K562 (cell line): ENCODE results near the gene PLTP. TPM values are rescaled to one million over a fixed set of nuclear protein-coding genes. Genes with fewer than 3 reads are reported as not detected.
A peak's percentile ranks its signal among the peaks of the same experiment; 100 is the strongest.

ENCODE experiments used
- ARID1B ChIP-seq: fragments of 450-650 bp; IDR thresholded peaks from 2 replicates; pipeline ENCODE4 v1.6.1; 2016; ENCODE audit warnings: antibody characterized with exemption, mild to moderate bottlenecking, inconsistent platforms
- ARID2 ChIP-seq: fragments of 450-650 bp; IDR thresholded peaks from 2 replicates; pipeline ENCODE4 v1.6.1; 2017; ENCODE audit warnings: antibody characterized with exemption, mild to moderate bottlenecking
- BRF1 ChIP-seq: IDR thresholded peaks from 3 replicates; pipeline ENCODE4 v1.6.1; 2011; ENCODE audit warnings: borderline replicate concordance, mild to moderate bottlenecking; ENCODE audit not compliant: insufficient read length; ENCODE audit errors: extremely low read depth
- CBFB ChIP-seq: sonication (generic); formaldehyde crosslinking; IDR thresholded peaks from 2 replicates; pipeline ENCODE4 v1.4.0; 2020; ENCODE audit warnings: mild to moderate bottlenecking, missing genetic modification reagents
- ELF2 ChIP-seq: fragments of 250-450 bp; sonication (Bioruptor Pico); IDR thresholded peaks from 2 replicates; pipeline ENCODE4 v1.5.0; 2021; ENCODE audit warnings: mild to moderate bottlenecking
- FOXM1 ChIP-seq, 2 experiments: fragments of 450-650 bp in 1 of 2; sonication (generic) in 1 of 2; formaldehyde crosslinking in 1 of 2; IDR thresholded peaks; 2 replicates each; pipeline versions ENCODE4 v1.6.1 to v1.9.0; 2017 to 2022; ENCODE audit warnings: low read depth in 2 of 2, mild to moderate bottlenecking in 2 of 2, missing genetic modification reagents in 1 of 2, moderate library complexity in 1 of 2
- GATA2 ChIP-seq: sonication (generic); formaldehyde crosslinking; IDR thresholded peaks from 2 replicates; pipeline ENCODE4 v1.4.0; 2020; ENCODE audit warnings: mild to moderate bottlenecking, missing genetic modification reagents
- HDAC3 ChIP-seq: fragments of 450-650 bp; IDR thresholded peaks from 2 replicates; pipeline ENCODE4 v1.6.1; 2018; ENCODE audit warnings: borderline replicate concordance, mild to moderate bottlenecking, moderate library complexity; ENCODE audit not compliant: partially characterized antibody
- MCM5 ChIP-seq: fragments of 450-650 bp; IDR thresholded peaks from 2 replicates; pipeline ENCODE4 v1.6.1; 2016; ENCODE audit warnings: low read depth
- MXI1 ChIP-seq: IDR thresholded peaks from 2 replicates; pipeline ENCODE4 v1.6.1; 2011; ENCODE audit warnings: low read depth, mild to moderate bottlenecking, improper control_type of control experiment, low read length
- SMARCA4 ChIP-seq: fragments of 450-650 bp; IDR thresholded peaks from 2 replicates; pipeline ENCODE4 v1.6.1; 2016
- STAG1 ChIP-seq: sonication (generic); formaldehyde crosslinking; IDR thresholded peaks from 2 replicates; pipeline ENCODE4 v1.5.0; 2020; ENCODE audit warnings: missing genetic modification reagents, borderline replicate concordance
- TBL1XR1 ChIP-seq, 2 experiments: IDR thresholded peaks; 2 replicates each; pipeline ENCODE4 v1.6.1; 2012; ENCODE audit warnings: improper control_type of control experiment in 2 of 2, low read length in 2 of 2, mild to moderate bottlenecking in 1 of 2
- ZNF354B ChIP-seq: fragments of 250-450 bp; sonication (Bioruptor Pico); IDR thresholded peaks from 2 replicates; pipeline ENCODE4 v1.4.0; 2020
- ZNF589 ChIP-seq: fragments of 200-800 bp; sonication (Bioruptor generic); IDR thresholded peaks from 2 replicates; pipeline ENCODE4 v1.6.1; 2016; ENCODE audit warnings: low read depth, missing genetic modification characterization, missing compliant biosample characterization
- ZNF79 ChIP-seq: fragments of 250-450 bp; sonication (Bioruptor Pico); IDR thresholded peaks from 2 replicates; pipeline ENCODE4 v1.4.0; 2020; ENCODE audit warnings: low read depth, mild to moderate bottlenecking, moderate library complexity
- polyA plus RNA-seq, 8 experiments: library from polyadenylated mRNA; depleted of rRNA in 4 of 8; stranded (reverse) in 5 of 8; unstranded in 3 of 8; fragments of >200 nt; fragmentation: Nextera tagmentation in 2 of 8; fragmentation: Illumina TruSeq in 1 of 8; extraction: Ambion mirVana in 2 of 8; extraction: Trizol in 1 of 8; gene quantifications; 2 replicates each; pipeline versions ENCODE4 v1.2.1 to v1.2.3, GENCODE V29; 2011 to 2014; ENCODE audit warnings: inconsistent platforms in 1 of 8, missing spikeins in 1 of 8
- total RNA-seq, 7 experiments: library from RNA; depleted of rRNA in 6 of 7; stranded (reverse); fragments of >200 nt in 6 of 7; fragmentation: Illumina TruSeq in 2 of 7; extraction: Trizol in 2 of 7; gene quantifications; 2 replicates each; pipeline versions ENCODE4 v1.2.1 to v1.2.3, GENCODE V29; 2011 to 2021; ENCODE audit warnings: low replicate concordance in 1 of 7
- TF ChIP-seq, protein P1 (sequence below): sonication (generic); formaldehyde crosslinking; IDR thresholded peaks from 2 replicates; pipeline ENCODE4 v1.8.1; 2023; ENCODE audit warnings: mild to moderate bottlenecking, missing genetic modification reagents
- TF ChIP-seq, protein P2 (sequence below): fragments of 450-650 bp; formaldehyde crosslinking; IDR thresholded peaks from 2 replicates; pipeline ENCODE4 v1.4.0; 2022; ENCODE audit warnings: mild to moderate bottlenecking, moderate library complexity
- TF ChIP-seq, protein P3 (sequence below): fragments of 250-450 bp; sonication (Bioruptor Pico); IDR thresholded peaks from 2 replicates; pipeline ENCODE4 v1.4.0; 2020; ENCODE audit warnings: mild to moderate bottlenecking, moderate library complexity
- TF ChIP-seq, protein P4 (sequence below): IDR thresholded peaks from 2 replicates; pipeline ENCODE4 v1.6.1; 2012; ENCODE audit warnings: low read depth, low read length, improper control_type of control experiment, borderline replicate concordance

PLTP gene
- total and polyA plus RNA-seq, 9 of the 15 experiments (the other 6 are each of a cell fraction or from before 2014, with no cell fraction given): 2.8 to 29.3 (median 17.6) TPM

DNA sequence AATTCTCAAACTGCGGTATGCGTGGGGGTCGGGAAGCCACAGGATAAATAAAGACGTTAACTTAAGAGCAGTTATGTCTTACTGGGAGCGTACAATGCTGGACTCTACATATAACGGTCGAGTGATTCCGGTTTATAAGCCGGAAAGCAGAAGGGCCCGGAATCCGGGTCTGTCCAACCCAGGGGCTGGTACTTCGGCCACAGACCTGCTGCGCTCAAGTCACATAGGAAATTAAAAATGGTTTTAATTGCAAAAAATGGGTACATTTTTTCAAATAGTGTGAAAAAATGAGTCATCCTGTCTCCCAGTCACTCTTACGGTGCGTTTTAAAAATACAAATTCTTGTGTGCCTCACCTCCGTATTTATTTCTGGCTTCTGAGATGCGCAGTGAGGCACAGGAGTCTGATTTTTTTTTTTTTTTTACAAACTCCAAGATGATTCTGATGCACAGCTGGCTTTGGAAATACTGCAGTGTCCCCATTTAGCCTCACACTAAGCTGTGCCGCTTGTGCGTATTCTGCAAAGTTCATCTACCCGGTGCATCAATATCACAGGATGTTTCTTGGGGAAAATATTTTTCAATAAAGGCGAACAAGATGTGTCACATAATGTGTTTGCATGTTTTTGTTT, 23.6 kb upstream of the PLTP start (continued):
- TF ChIP-seq, protein P1, sequence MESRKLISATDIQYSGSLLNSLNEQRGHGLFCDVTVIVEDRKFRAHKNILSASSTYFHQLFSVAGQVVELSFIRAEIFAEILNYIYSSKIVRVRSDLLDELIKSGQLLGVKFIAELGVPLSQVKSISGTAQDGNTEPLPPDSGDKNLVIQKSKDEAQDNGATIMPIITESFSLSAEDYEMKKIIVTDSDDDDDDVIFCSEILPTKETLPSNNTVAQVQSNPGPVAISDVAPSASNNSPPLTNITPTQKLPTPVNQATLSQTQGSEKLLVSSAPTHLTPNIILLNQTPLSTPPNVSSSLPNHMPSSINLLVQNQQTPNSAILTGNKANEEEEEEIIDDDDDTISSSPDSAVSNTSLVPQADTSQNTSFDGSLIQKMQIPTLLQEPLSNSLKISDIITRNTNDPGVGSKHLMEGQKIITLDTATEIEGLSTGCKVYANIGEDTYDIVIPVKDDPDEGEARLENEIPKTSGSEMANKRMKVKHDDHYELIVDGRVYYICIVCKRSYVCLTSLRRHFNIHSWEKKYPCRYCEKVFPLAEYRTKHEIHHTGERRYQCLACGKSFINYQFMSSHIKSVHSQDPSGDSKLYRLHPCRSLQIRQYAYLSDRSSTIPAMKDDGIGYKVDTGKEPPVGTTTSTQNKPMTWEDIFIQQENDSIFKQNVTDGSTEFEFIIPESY (CRISPR knock-in tag): no peak
- TF ChIP-seq STAG1 (CRISPR knock-in tag) (no peak), ELF2 (CRISPR knock-in tag) (no peak), ARID2 (no peak), HDAC3 (peak; percentile 94), ZNF79 (CRISPR knock-in tag) (no peak), ZNF589 (CRISPR knock-in tag) (no peak), TBL1XR1 (IDR thresholded peaks at IDR 0.05; ENCODE audit: low read length in 2 of 2) (peak; percentile 38 to 98; a peak in 2 of 4 replicates), SMARCA4 (peak; percentile 87), MXI1 (peak; percentile 43; the same call in 1 of the 2 replicates), MCM5 (no peak), FOXM1 (IDR thresholded peaks at IDR 0.05; ENCODE audit: low read depth) (peak; percentile 86), FOXM1 (CRISPR knock-in tag; IDR thresholded peaks at IDR 0.05; ENCODE audit: low read depth) (no peak), ZNF354B (CRISPR knock-in tag) (no peak), GATA2 (CRISPR knock-in tag) (peak; percentile 85), BRF1 (no peak), ARID1B (peak; percentile 94), CBFB (peak; percentile 94)
- TF ChIP-seq, protein P2, sequence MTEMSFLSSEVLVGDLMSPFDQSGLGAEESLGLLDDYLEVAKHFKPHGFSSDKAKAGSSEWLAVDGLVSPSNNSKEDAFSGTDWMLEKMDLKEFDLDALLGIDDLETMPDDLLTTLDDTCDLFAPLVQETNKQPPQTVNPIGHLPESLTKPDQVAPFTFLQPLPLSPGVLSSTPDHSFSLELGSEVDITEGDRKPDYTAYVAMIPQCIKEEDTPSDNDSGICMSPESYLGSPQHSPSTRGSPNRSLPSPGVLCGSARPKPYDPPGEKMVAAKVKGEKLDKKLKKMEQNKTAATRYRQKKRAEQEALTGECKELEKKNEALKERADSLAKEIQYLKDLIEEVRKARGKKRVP (CRISPR knock-in tag): no peak
- TF ChIP-seq, protein P3, sequence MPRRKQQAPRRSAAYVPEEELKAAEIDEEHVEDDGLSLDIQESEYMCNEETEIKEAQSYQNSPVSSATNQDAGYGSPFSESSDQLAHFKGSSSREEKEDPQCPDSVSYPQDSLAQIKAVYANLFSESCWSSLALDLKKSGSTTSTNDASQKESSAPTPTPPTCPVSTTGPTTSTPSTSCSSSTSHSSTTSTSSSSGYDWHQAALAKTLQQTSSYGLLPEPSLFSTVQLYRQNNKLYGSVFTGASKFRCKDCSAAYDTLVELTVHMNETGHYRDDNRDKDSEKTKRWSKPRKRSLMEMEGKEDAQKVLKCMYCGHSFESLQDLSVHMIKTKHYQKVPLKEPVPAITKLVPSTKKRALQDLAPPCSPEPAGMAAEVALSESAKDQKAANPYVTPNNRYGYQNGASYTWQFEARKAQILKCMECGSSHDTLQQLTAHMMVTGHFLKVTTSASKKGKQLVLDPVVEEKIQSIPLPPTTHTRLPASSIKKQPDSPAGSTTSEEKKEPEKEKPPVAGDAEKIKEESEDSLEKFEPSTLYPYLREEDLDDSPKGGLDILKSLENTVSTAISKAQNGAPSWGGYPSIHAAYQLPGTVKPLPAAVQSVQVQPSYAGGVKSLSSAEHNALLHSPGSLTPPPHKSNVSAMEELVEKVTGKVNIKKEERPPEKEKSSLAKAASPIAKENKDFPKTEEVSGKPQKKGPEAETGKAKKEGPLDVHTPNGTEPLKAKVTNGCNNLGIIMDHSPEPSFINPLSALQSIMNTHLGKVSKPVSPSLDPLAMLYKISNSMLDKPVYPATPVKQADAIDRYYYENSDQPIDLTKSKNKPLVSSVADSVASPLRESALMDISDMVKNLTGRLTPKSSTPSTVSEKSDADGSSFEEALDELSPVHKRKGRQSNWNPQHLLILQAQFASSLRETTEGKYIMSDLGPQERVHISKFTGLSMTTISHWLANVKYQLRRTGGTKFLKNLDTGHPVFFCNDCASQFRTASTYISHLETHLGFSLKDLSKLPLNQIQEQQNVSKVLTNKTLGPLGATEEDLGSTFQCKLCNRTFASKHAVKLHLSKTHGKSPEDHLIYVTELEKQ: no peak
- TF ChIP-seq, protein P4, sequence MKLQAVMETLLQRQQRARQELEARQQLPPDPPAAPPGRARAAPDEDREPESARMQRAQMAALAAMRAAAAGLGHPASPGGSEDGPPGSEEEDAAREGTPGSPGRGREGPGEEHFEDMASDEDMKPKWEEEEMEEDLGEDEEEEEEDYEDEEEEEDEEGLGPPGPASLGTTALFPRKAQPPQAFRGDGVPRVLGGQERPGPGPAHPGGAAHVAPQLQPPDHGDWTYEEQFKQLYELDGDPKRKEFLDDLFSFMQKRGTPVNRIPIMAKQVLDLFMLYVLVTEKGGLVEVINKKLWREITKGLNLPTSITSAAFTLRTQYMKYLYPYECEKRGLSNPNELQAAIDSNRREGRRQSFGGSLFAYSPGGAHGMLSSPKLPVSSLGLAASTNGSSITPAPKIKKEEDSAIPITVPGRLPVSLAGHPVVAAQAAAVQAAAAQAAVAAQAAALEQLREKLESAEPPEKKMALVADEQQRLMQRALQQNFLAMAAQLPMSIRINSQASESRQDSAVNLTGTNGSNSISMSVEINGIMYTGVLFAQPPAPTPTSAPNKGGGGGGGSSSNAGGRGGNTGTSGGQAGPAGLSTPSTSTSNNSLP: peak; percentile 83
